SH-SY5Y (cell line): ENCODE measurements around the gene TRIM24.

Source experiments
- GATA2 ChIP-seq: IDR thresholded peaks from 2 replicates; pipeline ENCODE4 v1.6.1; 2011; ENCODE audit warnings: mild to moderate bottlenecking, low read depth, low read length
- GATA3 ChIP-seq: IDR thresholded peaks from 2 replicates; pipeline ENCODE4 v1.6.1; 2011; ENCODE audit warnings: low read depth, mild to moderate bottlenecking, low read length, moderate library complexity

- no peak for TF ChIP-seq GATA3
- no peak for TF ChIP-seq GATA2
Measured at GRCh38 chr7:138556771-138557484, 96.9 kb downstream of the TRIM24 start.
